C4-2B (cell line): ENCODE data around the gene ZNF366.

Source experiments
- CTCF ChIP-seq: fragments of 450-650 bp; conservative IDR thresholded peaks from 2 replicates; pipeline ENCODE4 v1.5.1; 2017; ENCODE audit warnings: mild to moderate bottlenecking
- ZFX ChIP-seq: fragments of 450-650 bp; IDR thresholded peaks from 2 replicates; pipeline ENCODE4 v1.6.1; 2017

GRCh38 chr5:72552041-72552557, 44.9 kb upstream of the ZNF366 start:
- TF ChIP-seq CTCF (no peak), ZFX (no peak)
